ENCODE measurements around the gene RABAC1. TPM values are rescaled to one million over a fixed set of nuclear protein-coding genes. Genes with fewer than 3 reads are reported as not detected.

RABAC1 gene
- total and polyA plus RNA-seq, 2 experiments from 2014 or later, result 405 to 470 TPM

- no peak for DNase-seq
- Histone ChIP-seq H3K27me3 (replicated peaks; ENCODE audit: insufficient read depth) (no peaks in the 10 kb centered on the region), H3F3A (ENCODE audit: insufficient read depth) (no peaks in the 10 kb centered on the region), H3K27ac (no peak overlapping the region), H4K20me1 (ENCODE audit: insufficient read depth) (no peaks in the 10 kb centered on the region), H3K9me3 (ENCODE audit: low read depth) (no peaks in the 10 kb centered on the region), H3K79me2 (ENCODE audit: insufficient read depth) (peaks cover 10% of the 10 kb centered on the region), H3K4me3 (no peak overlapping the region), H2AFZ (no peak overlapping the region), H3K9ac (no peak overlapping the region), H3K4me1 (ENCODE audit: insufficient read depth) (peaks cover 5% of the 10 kb centered on the region; the same call in 1 of the 2 replicates), H3K9me2 (ENCODE audit: insufficient read depth) (no peaks in the 10 kb centered on the region), H3K36me3 (ENCODE audit: low read depth) (0 out of 2 replicates have a peak, but pooled peaks cover 3% of the 10 kb centered on the region), H3K4me2 (ENCODE audit: unreplicated experiment) (no peak overlapping the region)
- TF ChIP-seq EZH2phosphoT487 (IDR thresholded peaks at IDR 0.05; ENCODE audit: insufficient read depth, low read depth) (no peak), EZH2 (IDR thresholded peaks at IDR 0.05; ENCODE audit: insufficient read depth, poor library complexity, severe bottlenecking) (no peak)
- WGBS, 2 experiments (ENCODE audit: low coverage in 1 of 2, low lambda C conversion rate in 2 of 2, missing lambda C conversion rate in 2 of 2), result 69 to 77% methylated on average over 13 of the region's 13 CpGs
- in situ Hi-C loops (cut with MboI), result no loop called here
Measured at GRCh38 chr19:41956621-41957020, 2.5 kb downstream of the RABAC1 start.

GRCh38 chr19:41955521-41955920 is 3.6 kb downstream of the RABAC1 start:
- H3K9me2 ChIP-seq (ENCODE audit: insufficient read depth), result no peaks in the 10 kb centered on the region
- H3K79me2 ChIP-seq (ENCODE audit: insufficient read depth), result peaks cover 10% of the 10 kb centered on the region
- H3K27ac ChIP-seq, result no peak overlapping the region
- WGBS, 2 experiments (ENCODE audit: low coverage in 1 of 2, low lambda C conversion rate in 2 of 2, missing lambda C conversion rate in 2 of 2), result 67 to 73% methylated on average over 7 of the region's 7 CpGs
- no peak overlapping the region for H3K9ac ChIP-seq
- in situ Hi-C loops (cut with MboI), result no loop called here
- H3K4me3 ChIP-seq, result no peak overlapping the region
- no peak for TF ChIP-seq EZH2phosphoT487 (IDR thresholded peaks at IDR 0.05; ENCODE audit: insufficient read depth, low read depth)
- no peak for TF ChIP-seq EZH2 (IDR thresholded peaks at IDR 0.05; ENCODE audit: insufficient read depth, poor library complexity, severe bottlenecking)
- H3K4me1 ChIP-seq (ENCODE audit: insufficient read depth), result peaks cover 5% of the 10 kb centered on the region; the same call in 1 of the 2 replicates
- 0 out of 2 replicates have a peak, but pooled peaks cover 3% of the 10 kb centered on the region for H3K36me3 ChIP-seq (ENCODE audit: low read depth)
- H3K27me3 ChIP-seq (replicated peaks; ENCODE audit: insufficient read depth), result no peaks in the 10 kb centered on the region
- H3K9me3 ChIP-seq (ENCODE audit: low read depth), result no peaks in the 10 kb centered on the region
- no peaks in the 10 kb centered on the region for H4K20me1 ChIP-seq (ENCODE audit: insufficient read depth)
- H2AFZ ChIP-seq, result no peak overlapping the region
- DNase-seq, result no peak
- no peaks in the 10 kb centered on the region for H3F3A ChIP-seq (ENCODE audit: insufficient read depth)
- H3K4me2 ChIP-seq (ENCODE audit: unreplicated experiment), result no peak overlapping the region

GRCh38 chr19:41951686-41952172 is 7.4 kb downstream of the RABAC1 start:
- no peak overlapping the region for H3K27ac ChIP-seq
- in situ Hi-C loops (cut with MboI), result no loop called here
- 4 to 7% methylated on average over 4 to 12 of the region's 12 CpGs for WGBS, 2 experiments (ENCODE audit: low coverage in 1 of 2, low lambda C conversion rate in 2 of 2, missing lambda C conversion rate in 2 of 2)
- no peaks in the 10 kb centered on the region for H3K4me1 ChIP-seq (ENCODE audit: insufficient read depth)
- H3K79me2 ChIP-seq (ENCODE audit: insufficient read depth), result no peaks in the 10 kb centered on the region
- no peaks in the 10 kb centered on the region for H4K20me1 ChIP-seq (ENCODE audit: insufficient read depth)
- no peak overlapping the region for H3K9ac ChIP-seq
- H3K4me3 ChIP-seq, result 0 out of 2 replicates have a peak overlapping the region, but pooled peaks have one; percentile 43
- peak; percentile 59 for DNase-seq
- H2AFZ ChIP-seq, result no peak overlapping the region
- no peaks in the 10 kb centered on the region for H3K9me3 ChIP-seq (ENCODE audit: low read depth)
- no peaks in the 10 kb centered on the region for H3K9me2 ChIP-seq (ENCODE audit: insufficient read depth)
- no peaks in the 10 kb centered on the region for H3F3A ChIP-seq (ENCODE audit: insufficient read depth)
- no peak for TF ChIP-seq EZH2 (IDR thresholded peaks at IDR 0.05; ENCODE audit: insufficient read depth, poor library complexity, severe bottlenecking)
- no peak for TF ChIP-seq EZH2phosphoT487 (IDR thresholded peaks at IDR 0.05; ENCODE audit: insufficient read depth, low read depth)
- no peaks in the 10 kb centered on the region for H3K27me3 ChIP-seq (replicated peaks; ENCODE audit: insufficient read depth)
- peak overlapping the region; percentile 61 for H3K4me2 ChIP-seq (ENCODE audit: unreplicated experiment)
- H3K36me3 ChIP-seq (ENCODE audit: low read depth), result 0 out of 2 replicates have a peak, but pooled peaks cover 3% of the 10 kb centered on the region

- H3K79me2 ChIP-seq (ENCODE audit: insufficient read depth), result no peaks in the 10 kb centered on the region
- H4K20me1 ChIP-seq (ENCODE audit: insufficient read depth), result no peaks in the 10 kb centered on the region
- no peaks in the 10 kb centered on the region for H3K36me3 ChIP-seq (ENCODE audit: low read depth)
- H3K4me1 ChIP-seq (ENCODE audit: insufficient read depth), result no peaks in the 10 kb centered on the region
- no peaks in the 10 kb centered on the region for H3K27me3 ChIP-seq (replicated peaks; ENCODE audit: insufficient read depth)
- H2AFZ ChIP-seq, result no peak overlapping the region
- WGBS, 2 experiments (ENCODE audit: low coverage in 1 of 2, low lambda C conversion rate in 2 of 2, missing lambda C conversion rate in 2 of 2), result 71 to 77% methylated on average over 3 of the region's 3 CpGs
- no peak overlapping the region for H3K4me3 ChIP-seq
- no peaks in the 10 kb centered on the region for H3K9me2 ChIP-seq (ENCODE audit: insufficient read depth)
- no peaks in the 10 kb centered on the region for H3K9me3 ChIP-seq (ENCODE audit: low read depth)
- H3K4me2 ChIP-seq (ENCODE audit: unreplicated experiment), result no peak overlapping the region
- no peak overlapping the region for H3K27ac ChIP-seq
- TF ChIP-seq EZH2 (IDR thresholded peaks at IDR 0.05; ENCODE audit: insufficient read depth, poor library complexity, severe bottlenecking) (no peak), EZH2phosphoT487 (IDR thresholded peaks at IDR 0.05; ENCODE audit: insufficient read depth, low read depth) (no peak)
- H3F3A ChIP-seq (ENCODE audit: insufficient read depth), result no peaks in the 10 kb centered on the region
- DNase-seq, result no peak
- H3K9ac ChIP-seq, result no peak overlapping the region
- in situ Hi-C loops (cut with MboI), result no loop called here
Measured at GRCh38 chr19:41947091-41947490, 12.0 kb downstream of the RABAC1 start.

Measured in GM23248 (cell line).